ENCODE results near the gene L1CAM.

DNA sequence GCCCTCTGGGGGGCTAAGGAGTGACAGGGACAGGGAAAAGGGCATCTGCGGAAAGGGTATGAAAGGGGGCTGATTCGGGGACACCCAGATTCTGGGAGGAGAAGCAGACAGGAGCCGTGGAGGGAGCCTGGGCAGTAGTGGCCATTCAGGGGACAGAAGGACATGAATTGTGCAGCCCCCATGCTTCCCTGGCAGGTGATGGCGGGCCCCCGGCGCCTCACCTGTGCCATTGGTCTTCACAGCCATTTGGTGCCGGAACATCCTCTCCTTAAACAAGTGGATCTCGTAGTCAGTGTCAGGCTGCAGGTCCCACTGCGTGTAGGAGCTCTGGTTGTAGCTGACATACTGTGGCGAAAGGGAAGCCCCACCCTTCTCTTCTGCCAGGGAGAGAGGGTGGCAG lies 21.9 kb downstream of the L1CAM start:
- TF ChIP-seq, protein P1, sequence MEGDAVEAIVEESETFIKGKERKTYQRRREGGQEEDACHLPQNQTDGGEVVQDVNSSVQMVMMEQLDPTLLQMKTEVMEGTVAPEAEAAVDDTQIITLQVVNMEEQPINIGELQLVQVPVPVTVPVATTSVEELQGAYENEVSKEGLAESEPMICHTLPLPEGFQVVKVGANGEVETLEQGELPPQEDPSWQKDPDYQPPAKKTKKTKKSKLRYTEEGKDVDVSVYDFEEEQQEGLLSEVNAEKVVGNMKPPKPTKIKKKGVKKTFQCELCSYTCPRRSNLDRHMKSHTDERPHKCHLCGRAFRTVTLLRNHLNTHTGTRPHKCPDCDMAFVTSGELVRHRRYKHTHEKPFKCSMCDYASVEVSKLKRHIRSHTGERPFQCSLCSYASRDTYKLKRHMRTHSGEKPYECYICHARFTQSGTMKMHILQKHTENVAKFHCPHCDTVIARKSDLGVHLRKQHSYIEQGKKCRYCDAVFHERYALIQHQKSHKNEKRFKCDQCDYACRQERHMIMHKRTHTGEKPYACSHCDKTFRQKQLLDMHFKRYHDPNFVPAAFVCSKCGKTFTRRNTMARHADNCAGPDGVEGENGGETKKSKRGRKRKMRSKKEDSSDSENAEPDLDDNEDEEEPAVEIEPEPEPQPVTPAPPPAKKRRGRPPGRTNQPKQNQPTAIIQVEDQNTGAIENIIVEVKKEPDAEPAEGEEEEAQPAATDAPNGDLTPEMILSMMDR (IDR thresholded peaks at IDR 0.05; ENCODE audit: low read depth, low read length), result no peak
- TF ChIP-seq EZH2phosphoT487 (IDR thresholded peaks at IDR 0.05; ENCODE audit: low read depth), result no peak
